ENCODE data around the gene OPCML. TPM values are rescaled to one million over a fixed set of nuclear protein-coding genes. Genes with fewer than 3 reads are reported as not detected.
A peak's percentile ranks its signal among the peaks of the same experiment; 100 is the strongest.

OPCML gene
- total RNA-seq, 1 donor from 2014 or later, result 2.7 TPM

DNA sequence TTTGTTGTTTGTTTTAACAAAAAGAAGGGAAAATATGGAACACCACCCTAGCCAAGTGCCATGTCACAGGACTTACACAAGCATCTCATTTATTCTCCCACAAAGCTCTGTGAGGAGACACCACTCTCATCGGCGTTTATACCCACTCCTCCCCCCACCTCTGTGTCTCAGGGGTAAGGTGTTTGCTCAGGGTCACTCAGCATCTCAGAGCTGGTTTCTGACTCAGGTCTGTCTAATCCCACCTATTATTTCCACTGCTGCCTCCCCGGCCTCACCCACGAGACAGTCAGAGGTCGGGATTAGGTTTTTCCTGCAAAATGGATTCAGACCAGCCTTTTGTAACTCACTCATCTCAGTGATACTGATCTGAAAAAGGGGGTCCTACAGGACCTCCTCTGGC is 786.0 kb downstream of the OPCML start:
- peaks cover 16% of the 10 kb centered on the region for H3K4me1 Mint-ChIP-seq (ENCODE audit: low read depth)
- H3K27me3 Mint-ChIP-seq (ENCODE audit: low read depth), result no peaks in the 10 kb centered on the region
- H3K9me3 Mint-ChIP-seq (ENCODE audit: low read depth), result no peaks in the 10 kb centered on the region
- no peak overlapping the region for H3K27ac Mint-ChIP-seq (ENCODE audit: unreplicated experiment)
- H3K36me3 Mint-ChIP-seq (ENCODE audit: low read depth), result no peaks in the 10 kb centered on the region
- TF ChIP-seq, protein P1, sequence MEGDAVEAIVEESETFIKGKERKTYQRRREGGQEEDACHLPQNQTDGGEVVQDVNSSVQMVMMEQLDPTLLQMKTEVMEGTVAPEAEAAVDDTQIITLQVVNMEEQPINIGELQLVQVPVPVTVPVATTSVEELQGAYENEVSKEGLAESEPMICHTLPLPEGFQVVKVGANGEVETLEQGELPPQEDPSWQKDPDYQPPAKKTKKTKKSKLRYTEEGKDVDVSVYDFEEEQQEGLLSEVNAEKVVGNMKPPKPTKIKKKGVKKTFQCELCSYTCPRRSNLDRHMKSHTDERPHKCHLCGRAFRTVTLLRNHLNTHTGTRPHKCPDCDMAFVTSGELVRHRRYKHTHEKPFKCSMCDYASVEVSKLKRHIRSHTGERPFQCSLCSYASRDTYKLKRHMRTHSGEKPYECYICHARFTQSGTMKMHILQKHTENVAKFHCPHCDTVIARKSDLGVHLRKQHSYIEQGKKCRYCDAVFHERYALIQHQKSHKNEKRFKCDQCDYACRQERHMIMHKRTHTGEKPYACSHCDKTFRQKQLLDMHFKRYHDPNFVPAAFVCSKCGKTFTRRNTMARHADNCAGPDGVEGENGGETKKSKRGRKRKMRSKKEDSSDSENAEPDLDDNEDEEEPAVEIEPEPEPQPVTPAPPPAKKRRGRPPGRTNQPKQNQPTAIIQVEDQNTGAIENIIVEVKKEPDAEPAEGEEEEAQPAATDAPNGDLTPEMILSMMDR (IDR thresholded peaks at IDR 0.05), result no peak
- H3K4me3 Mint-ChIP-seq (ENCODE audit: unreplicated experiment), result no peak overlapping the region
- DNase-seq (ENCODE audit: low spot score), result no peak

DNA sequence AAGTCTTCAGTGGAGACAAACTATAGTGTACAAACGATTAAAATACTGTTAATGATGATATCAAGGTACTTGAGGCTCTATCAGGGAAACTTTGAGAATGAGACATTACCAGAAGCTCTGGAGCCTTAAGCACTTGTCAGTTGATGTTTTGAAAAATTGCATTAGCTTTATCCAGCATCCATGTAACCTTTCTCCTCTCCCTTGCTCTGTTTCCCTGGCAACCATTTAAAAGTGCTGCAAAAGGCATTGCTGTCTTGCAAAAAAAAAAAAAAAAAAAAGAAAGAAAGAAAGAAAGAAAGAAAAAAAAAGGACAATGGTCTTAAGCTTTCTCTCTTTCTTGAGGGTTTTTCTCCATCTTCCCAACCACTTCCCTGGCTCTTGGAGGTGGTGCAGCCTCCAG is 787.0 kb downstream of the OPCML start:
- no peaks in the 10 kb centered on the region for H3K9me3 Mint-ChIP-seq (ENCODE audit: low read depth)
- TF ChIP-seq, protein P1 (IDR thresholded peaks at IDR 0.05), result no peak
- no peak overlapping the region for H3K27ac Mint-ChIP-seq (ENCODE audit: unreplicated experiment)
- no peak overlapping the region for H3K4me3 Mint-ChIP-seq (ENCODE audit: unreplicated experiment)
- no peaks in the 10 kb centered on the region for H3K27me3 Mint-ChIP-seq (ENCODE audit: low read depth)
- H3K36me3 Mint-ChIP-seq (ENCODE audit: low read depth), result no peaks in the 10 kb centered on the region
- peaks cover 16% of the 10 kb centered on the region for H3K4me1 Mint-ChIP-seq (ENCODE audit: low read depth)
- no peak for DNase-seq (ENCODE audit: low spot score)

DNA sequence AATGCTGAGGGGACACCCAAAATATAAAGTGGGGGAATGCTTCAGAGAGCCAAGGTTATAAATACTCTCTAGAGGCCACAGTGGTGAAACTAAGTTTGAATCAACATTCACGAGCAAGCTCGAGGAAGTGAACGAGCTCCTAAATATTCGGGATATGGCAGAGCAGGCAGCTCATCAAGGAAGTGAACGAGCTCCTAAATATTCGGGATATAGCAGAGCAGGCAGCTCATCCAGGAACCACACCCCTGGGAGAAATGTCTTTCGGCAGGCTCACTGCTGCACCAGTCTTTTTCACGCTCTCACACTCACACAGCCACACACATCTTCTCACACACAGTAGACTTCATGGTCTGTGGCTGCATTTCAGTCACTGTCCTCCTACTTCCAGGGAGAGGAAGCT is 787.5 kb downstream of the OPCML start:
- Mint-ChIP-seq H3K4me1 (ENCODE audit: low read depth) (peaks cover 16% of the 10 kb centered on the region), H3K4me3 (ENCODE audit: unreplicated experiment) (peak overlapping the region; percentile 29), H3K27me3 (ENCODE audit: low read depth) (no peaks in the 10 kb centered on the region), H3K36me3 (ENCODE audit: low read depth) (no peaks in the 10 kb centered on the region), H3K9me3 (ENCODE audit: low read depth) (no peaks in the 10 kb centered on the region), H3K27ac (ENCODE audit: unreplicated experiment) (peak overlapping the region; percentile 50)
- TF ChIP-seq, protein P1 (IDR thresholded peaks at IDR 0.05), result no peak
- no peak for DNase-seq (ENCODE audit: low spot score)

DNA sequence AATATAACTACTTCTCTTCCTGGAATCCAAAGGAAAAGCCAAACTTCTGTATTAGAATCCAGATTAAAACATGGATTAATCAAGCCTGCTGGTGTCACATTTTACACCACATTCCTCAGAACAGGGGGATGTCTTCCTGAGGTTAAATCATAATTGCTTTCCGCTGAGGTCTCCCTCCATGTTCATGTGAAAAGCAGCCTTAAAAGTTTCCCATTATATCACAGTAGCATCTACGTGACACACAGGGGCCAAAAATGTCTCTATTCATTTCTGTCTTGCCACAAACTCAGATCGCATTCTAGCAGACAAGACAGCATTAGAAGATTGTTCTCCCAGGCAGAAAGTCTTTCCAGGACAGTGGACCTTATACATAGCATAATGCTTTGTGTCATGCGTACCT is 788.7 kb downstream of the OPCML start:
- TF ChIP-seq, protein P1 (IDR thresholded peaks at IDR 0.05), result no peak
- no peak overlapping the region for H3K27ac Mint-ChIP-seq (ENCODE audit: unreplicated experiment)
- H3K4me3 Mint-ChIP-seq (ENCODE audit: unreplicated experiment), result no peak overlapping the region
- H3K9me3 Mint-ChIP-seq (ENCODE audit: low read depth), result no peaks in the 10 kb centered on the region
- H3K36me3 Mint-ChIP-seq (ENCODE audit: low read depth), result peaks cover 1% of the 10 kb centered on the region
- no peaks in the 10 kb centered on the region for H3K27me3 Mint-ChIP-seq (ENCODE audit: low read depth)
- DNase-seq (ENCODE audit: low spot score), result no peak
- H3K4me1 Mint-ChIP-seq (ENCODE audit: low read depth), result peaks cover 16% of the 10 kb centered on the region

DNA sequence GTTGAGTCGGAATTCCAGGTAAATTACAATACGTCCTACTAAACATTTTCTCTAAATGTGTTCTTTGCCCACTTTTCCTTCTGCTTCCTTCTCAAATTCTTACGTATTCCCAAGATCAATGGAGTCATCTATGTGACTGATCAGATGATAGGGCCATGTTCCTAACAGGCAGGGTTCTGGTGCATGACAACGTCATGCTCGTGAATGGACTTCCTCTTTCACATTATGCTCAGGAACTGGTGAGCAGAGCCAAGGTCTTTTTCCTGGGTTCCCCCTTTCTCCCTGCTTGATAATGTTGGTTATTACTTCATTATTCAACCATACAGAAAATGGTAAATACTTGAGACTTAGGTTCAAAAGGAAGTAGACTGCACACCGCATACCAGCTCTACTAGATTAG is 789.4 kb downstream of the OPCML start:
- Mint-ChIP-seq H3K27me3 (ENCODE audit: low read depth) (no peaks in the 10 kb centered on the region), H3K4me1 (ENCODE audit: low read depth) (peaks cover 16% of the 10 kb centered on the region), H3K4me3 (ENCODE audit: unreplicated experiment) (no peak overlapping the region), H3K36me3 (ENCODE audit: low read depth) (peaks cover 1% of the 10 kb centered on the region), H3K9me3 (ENCODE audit: low read depth) (no peaks in the 10 kb centered on the region), H3K27ac (ENCODE audit: unreplicated experiment) (no peak overlapping the region)
- no peak for DNase-seq (ENCODE audit: low spot score)
- TF ChIP-seq, protein P1 (IDR thresholded peaks at IDR 0.05), result no peak
